Neuronal stem cell (in vitro differentiated cells): ENCODE results near the gene MAP3K9.

ENCODE experiments used
- DNase-seq: peaks from one replicate; pipeline ENCODE4 v3.0.0-alpha.2; 2013; ENCODE audit warnings: low spot score
- H2AFZ ChIP-seq: one replicate; pipeline ENCODE4 v1.6.1; 2013; ENCODE audit warnings: mild to moderate bottlenecking, low read length, inconsistent platforms
- H2AK5ac ChIP-seq: 2 replicates; pipeline ENCODE4 v1.6.1; 2013; ENCODE audit warnings: low read depth, mild to moderate bottlenecking, inconsistent platforms, low read length, moderate library complexity, mixed read lengths
- H2BK120ac ChIP-seq: 2 replicates; pipeline ENCODE4 v1.6.1; 2013; ENCODE audit warnings: low read depth, mild to moderate bottlenecking, inconsistent platforms, low read length, moderate library complexity, mixed read lengths
- H2BK12ac ChIP-seq: one replicate; pipeline ENCODE4 v1.6.1; 2013; ENCODE audit warnings: low read length, inconsistent platforms
- H2BK15ac ChIP-seq: 2 replicates; pipeline ENCODE4 v1.6.1; 2013; ENCODE audit warnings: mild to moderate bottlenecking, low read length, inconsistent platforms, mixed read lengths
- H2BK5ac ChIP-seq: one replicate; pipeline ENCODE4 v1.6.1; 2013; ENCODE audit warnings: inconsistent platforms, mild to moderate bottlenecking, low read length, moderate library complexity
- H3K14ac ChIP-seq: one replicate; pipeline ENCODE4 v1.6.1; 2013; ENCODE audit warnings: low read length, inconsistent platforms
- H3K18ac ChIP-seq: 2 replicates; pipeline ENCODE4 v1.6.1; 2013; ENCODE audit warnings: low read length, inconsistent platforms
- H3K23ac ChIP-seq: 2 replicates; pipeline ENCODE4 v1.6.1; 2013; ENCODE audit warnings: low read depth, mild to moderate bottlenecking, mixed read lengths, low read length, inconsistent platforms; ENCODE audit not compliant: poor library complexity
- H3K27ac ChIP-seq: replicated peaks from 3 replicates; pipeline ENCODE4 v1.5.1; 2013; ENCODE audit warnings: low read length, inconsistent platforms
- H3K27me3 ChIP-seq, 3 experiments: 2 replicates each; pipeline ENCODE4 v1.6.1; 2013; ENCODE audit warnings: low read length in 3 of 3, mild to moderate bottlenecking in 2 of 3, inconsistent platforms in 1 of 3, low read depth in 1 of 3, mixed read lengths in 1 of 3, moderate library complexity in 1 of 3; ENCODE audit not compliant: control insufficient read depth in 3 of 3, insufficient read depth in 3 of 3
- H3K36me3 ChIP-seq, 2 donors: replicated peaks in 1 of 2; 2 replicates each; pipeline ENCODE4 v1.6.1; 2013; ENCODE audit warnings: low read length in 2 of 2; ENCODE audit not compliant: control insufficient read depth in 2 of 2, insufficient read depth in 2 of 2
- H3K4ac ChIP-seq: 2 replicates; pipeline ENCODE4 v1.6.1; 2013; ENCODE audit warnings: inconsistent platforms, mild to moderate bottlenecking, low read length, moderate library complexity
- H3K4me1 ChIP-seq, 2 donors: 1 replicate in 1 of 2; 2 replicates in 1 of 2; pipeline ENCODE4 v1.6.1; 2013; ENCODE audit warnings: low read length in 2 of 2, low read depth in 1 of 2; ENCODE audit not compliant: control insufficient read depth in 2 of 2, insufficient read depth in 1 of 2
- H3K4me2 ChIP-seq: one replicate; pipeline ENCODE4 v1.6.1; 2013; ENCODE audit warnings: mild to moderate bottlenecking, low read length, inconsistent platforms; ENCODE audit not compliant: insufficient read depth, poor library complexity, severe bottlenecking
- H3K4me3 ChIP-seq, 2 donors: 2 replicates each; pipeline ENCODE4 v1.5.1; 2013; ENCODE audit warnings: low read length in 2 of 2, mild to moderate bottlenecking in 2 of 2, inconsistent platforms in 1 of 2, moderate library complexity in 1 of 2
- H3K79me1 ChIP-seq: one replicate; pipeline ENCODE4 v1.6.1; 2013; ENCODE audit warnings: low read depth, mild to moderate bottlenecking, inconsistent platforms, low read length, moderate library complexity
- H3K9ac ChIP-seq: one replicate; pipeline ENCODE4 v1.6.1; 2013; ENCODE audit warnings: mild to moderate bottlenecking, low read depth, low read length, inconsistent platforms; ENCODE audit not compliant: poor library complexity
- H3K9me3 ChIP-seq, 2 donors: replicated peaks in 1 of 2; 2 replicates each; pipeline versions ENCODE3 to v1.6.1; 2013; ENCODE audit warnings: low read length in 2 of 2, mild to moderate bottlenecking in 2 of 2, inconsistent platforms in 1 of 2, low read depth in 1 of 2, mixed read lengths in 1 of 2, moderate library complexity in 1 of 2; ENCODE audit not compliant: control insufficient read depth in 2 of 2, insufficient read depth in 1 of 2
- H4K8ac ChIP-seq: one replicate; pipeline ENCODE4 v1.6.1; 2013; ENCODE audit warnings: low read depth, mild to moderate bottlenecking, inconsistent platforms, low read length, moderate library complexity
- H4K91ac ChIP-seq: one replicate; pipeline ENCODE4 v1.6.1; 2013; ENCODE audit warnings: low read length, low read depth, mild to moderate bottlenecking, inconsistent platforms; ENCODE audit not compliant: poor library complexity
- WGBS, 2 donors: extraction: QIAGEN DNeasy Blood & Tissue Kit; methylation state at CpG; one replicate each; pipeline ENCODE4 v1.1.7; 2013; ENCODE audit warnings: missing lambda C conversion rate in 2 of 2, mixed read lengths in 1 of 2; ENCODE audit not compliant: insufficient read length in 2 of 2, insufficient replicate concordance in 1 of 2; ENCODE audit errors: extremely low coverage in 2 of 2; 5-methylcytosine and 5-hydroxymethylcytosine counted together

MAP3K9 gene

DNA sequence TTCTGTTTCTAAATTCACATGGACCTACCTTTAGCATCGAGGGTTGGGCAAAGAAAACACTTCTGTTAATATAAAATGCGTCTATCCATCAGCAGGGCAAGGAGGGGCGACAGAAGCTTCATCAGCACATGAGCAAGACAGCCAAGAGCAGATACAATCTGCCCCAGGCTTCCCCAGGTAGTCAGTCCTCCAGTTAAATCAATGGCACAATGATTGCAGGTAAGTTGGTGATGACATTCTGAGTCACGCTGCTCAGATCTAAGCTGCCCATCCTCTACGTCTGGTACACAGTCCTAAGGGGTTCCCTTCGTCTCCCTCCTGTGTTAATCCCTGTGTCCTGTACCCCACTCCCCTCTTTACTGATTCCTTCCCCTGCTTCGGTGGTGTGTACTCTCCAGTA is 38.8 kb downstream of the MAP3K9 start:
- no peak overlapping the region for H3K4me3 ChIP-seq
- H3K9ac ChIP-seq, result no peak overlapping the region
- no peak overlapping the region for H2BK12ac ChIP-seq
- H3K36me3 ChIP-seq, result peaks cover 0 to 3% of the 10 kb centered on the region in 2 donors
- no peak overlapping the region for H4K8ac ChIP-seq
- no peak overlapping the region for H3K23ac ChIP-seq
- H3K79me1 ChIP-seq, result no peaks in the 10 kb centered on the region
- no peak overlapping the region for H2BK15ac ChIP-seq
- H3K9me3 ChIP-seq, result no peaks in the 10 kb centered on the region
- WGBS, 2 donors, result no CpG with 5 or more reads among the region's 7 CpGs
- DNase-seq, result no peak
- no peak overlapping the region for H2BK120ac ChIP-seq
- H3K27me3 ChIP-seq, result no peaks in the 10 kb centered on the region
- H3K27ac ChIP-seq, result no peak overlapping the region
- H3K18ac ChIP-seq, result no peak overlapping the region
- no peak overlapping the region for H2AFZ ChIP-seq
- H3K14ac ChIP-seq, result no peak overlapping the region
- no peak overlapping the region for H3K4me2 ChIP-seq
- H3K4me1 ChIP-seq, result peaks cover 8 to 9% of the 10 kb centered on the region in 2 donors
- no peak overlapping the region for H3K4ac ChIP-seq
- H4K91ac ChIP-seq, result no peak overlapping the region
- no peak overlapping the region for H2BK5ac ChIP-seq
- no peak overlapping the region for H2AK5ac ChIP-seq

DNA sequence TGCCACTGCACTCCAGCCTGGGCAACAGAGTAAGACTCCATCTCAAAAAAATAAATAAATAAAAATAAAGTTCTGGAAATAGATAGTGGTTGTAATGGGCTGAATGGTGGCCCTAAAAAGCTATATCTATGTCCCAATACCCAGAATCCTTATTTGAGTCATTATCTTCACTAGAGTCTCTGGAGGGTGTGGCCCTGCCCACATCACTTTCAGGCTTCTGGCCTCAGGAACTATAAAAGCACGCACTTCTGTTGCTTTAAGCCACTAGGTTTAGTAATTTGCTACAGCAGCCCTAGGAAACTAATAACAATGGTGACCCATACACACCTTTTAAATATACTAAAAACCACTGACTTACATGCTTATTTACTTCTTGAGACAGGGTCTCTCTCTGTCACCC is 49.9 kb downstream of the MAP3K9 start:
- Histone ChIP-seq H3K9me3 (peaks cover 0 to 2% of the 10 kb centered on the region in 2 donors), H3K4me2 (no peak overlapping the region), H3K4me3 (no peak overlapping the region), H3K27ac (no peak overlapping the region), H3K4me1 (no peaks in the 10 kb centered on the region), H2AFZ (no peak overlapping the region), H2AK5ac (no peak overlapping the region), H3K36me3 (peaks cover 3 to 18% of the 10 kb centered on the region in 2 donors), H3K23ac (no peak overlapping the region), H3K4ac (no peak overlapping the region), H4K8ac (no peak overlapping the region), H2BK12ac (no peak overlapping the region), H3K79me1 (no peaks in the 10 kb centered on the region), H3K9ac (no peak overlapping the region), H3K18ac (no peak overlapping the region), H2BK120ac (no peak overlapping the region), H4K91ac (no peak overlapping the region), H3K27me3 (no peaks in the 10 kb centered on the region), H2BK15ac (no peak overlapping the region), H3K14ac (no peak overlapping the region), H2BK5ac (no peak overlapping the region)
- WGBS, 2 donors, result no CpG with 5 or more reads among the region's 1 CpG
- no peak for DNase-seq

- H3K4me2 ChIP-seq, result no peak overlapping the region
- no peaks in the 10 kb centered on the region for H3K27me3 ChIP-seq
- H2BK12ac ChIP-seq, result no peak overlapping the region
- no peak overlapping the region for H3K23ac ChIP-seq
- H3K4ac ChIP-seq, result no peak overlapping the region
- peaks cover 0 to 22% of the 10 kb centered on the region in 2 donors for H3K36me3 ChIP-seq
- no peak overlapping the region for H3K27ac ChIP-seq
- H3K14ac ChIP-seq, result no peak overlapping the region
- no peak overlapping the region for H2BK120ac ChIP-seq
- H3K79me1 ChIP-seq, result no peaks in the 10 kb centered on the region
- H4K8ac ChIP-seq, result no peak overlapping the region
- no peak for DNase-seq
- H2AFZ ChIP-seq, result no peak overlapping the region
- no peak overlapping the region for H2BK5ac ChIP-seq
- H2AK5ac ChIP-seq, result no peak overlapping the region
- H3K9ac ChIP-seq, result no peak overlapping the region
- no peak overlapping the region for H4K91ac ChIP-seq
- H3K4me3 ChIP-seq, result no peak overlapping the region
- peaks cover 0 to 3% of the 10 kb centered on the region in 2 donors for H3K4me1 ChIP-seq
- H3K9me3 ChIP-seq, result peaks cover 0 to 2% of the 10 kb centered on the region in 2 donors
- no peak overlapping the region for H3K18ac ChIP-seq
- no peak overlapping the region for H2BK15ac ChIP-seq
Observed at GRCh38 chr14:70755655-70756054, 53.7 kb downstream of the MAP3K9 start.

DNA sequence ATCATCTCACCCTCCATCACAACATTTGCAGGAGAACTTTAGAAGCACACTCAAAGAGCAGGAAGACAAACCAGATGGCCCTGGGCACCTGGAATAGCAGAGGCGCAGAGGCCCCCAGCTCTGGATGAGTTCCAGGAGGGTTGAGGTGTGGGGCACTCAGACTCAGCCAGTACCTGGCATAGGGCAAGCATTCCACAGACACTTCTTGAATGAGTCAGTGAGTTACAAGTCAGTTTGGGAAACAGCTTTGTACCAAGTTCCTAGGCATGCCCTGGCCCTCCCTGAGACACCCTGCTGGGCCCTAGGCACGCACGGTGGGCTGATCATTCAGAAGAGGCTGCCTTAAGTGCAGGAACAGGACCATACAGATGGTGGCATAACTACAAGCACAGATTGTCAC is 54.3 kb downstream of the MAP3K9 start:
- Histone ChIP-seq H2BK15ac (no peak overlapping the region), H3K4me1 (peaks cover 0 to 3% of the 10 kb centered on the region in 2 donors), H2AFZ (no peak overlapping the region), H3K9ac (no peak overlapping the region), H4K91ac (no peak overlapping the region), H3K9me3 (peaks cover 0 to 2% of the 10 kb centered on the region in 2 donors), H2AK5ac (no peak overlapping the region), H3K27ac (no peak overlapping the region), H3K4me3 (no peak overlapping the region), H3K4me2 (no peak overlapping the region), H3K18ac (no peak overlapping the region), H3K79me1 (no peaks in the 10 kb centered on the region), H2BK12ac (no peak overlapping the region), H2BK5ac (no peak overlapping the region), H3K23ac (no peak overlapping the region), H3K27me3 (no peaks in the 10 kb centered on the region), H3K4ac (no peak overlapping the region), H3K14ac (no peak overlapping the region), H2BK120ac (no peak overlapping the region), H4K8ac (no peak overlapping the region), H3K36me3 (peaks cover 0 to 19% of the 10 kb centered on the region in 2 donors)
- no CpG with 5 or more reads among the region's 3 CpGs for WGBS, 2 donors
- DNase-seq, result no peak
